ENCODE data around the gene SH2D2A.
A peak's percentile ranks its signal among the peaks of the same experiment; 100 is the strongest.

SH2D2A gene

DNA sequence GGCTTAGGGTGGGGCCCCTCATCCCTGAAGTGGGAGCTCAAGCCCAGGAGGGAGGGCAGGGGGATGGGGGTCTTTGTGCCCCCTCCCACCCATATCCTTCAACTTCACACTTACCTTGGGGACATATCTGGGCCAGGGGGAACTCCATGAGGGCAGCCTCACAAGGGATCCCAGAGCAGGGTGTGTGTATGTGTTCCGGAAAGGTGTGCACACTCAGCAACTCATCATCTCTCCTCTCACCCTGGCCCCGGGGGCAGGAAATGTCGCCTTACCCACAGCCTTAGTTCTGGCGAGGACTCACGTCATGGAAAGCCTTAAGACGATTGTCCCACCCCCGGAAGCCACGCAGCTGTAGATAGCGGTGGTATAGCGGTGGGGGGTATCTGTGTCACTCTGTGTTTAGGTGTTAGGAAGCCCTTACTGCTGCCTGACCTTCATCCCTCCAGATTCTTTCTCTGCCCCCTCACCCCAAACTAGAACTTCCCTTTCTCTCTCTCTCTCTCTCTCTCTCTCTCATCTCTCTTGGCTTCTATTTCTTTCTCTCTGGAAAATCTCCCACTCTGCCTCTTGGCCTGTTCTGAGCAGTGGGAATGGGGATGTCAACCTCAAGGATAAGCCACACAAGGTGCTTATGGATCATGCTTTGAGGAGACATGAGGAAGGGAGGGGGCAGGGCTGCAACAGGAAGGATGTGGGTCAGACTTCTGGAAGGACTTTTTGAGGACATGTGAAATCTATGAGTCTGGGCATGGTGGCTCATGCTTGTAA is at the start of gene SH2D2A:
Gene SH2D2A, minus strand, starts transcription at position 288 of the 768 bp plus-strand sequence. Its CDS starts 140 bp downstream, at position 148.
- DNase-seq (ENCODE audit: low spot score), result no peak

GRCh38 chr1:156865865-156866248 is 49.2 kb upstream of the SH2D2A start:
- DNase-seq (ENCODE audit: low spot score), result no peak

DNA sequence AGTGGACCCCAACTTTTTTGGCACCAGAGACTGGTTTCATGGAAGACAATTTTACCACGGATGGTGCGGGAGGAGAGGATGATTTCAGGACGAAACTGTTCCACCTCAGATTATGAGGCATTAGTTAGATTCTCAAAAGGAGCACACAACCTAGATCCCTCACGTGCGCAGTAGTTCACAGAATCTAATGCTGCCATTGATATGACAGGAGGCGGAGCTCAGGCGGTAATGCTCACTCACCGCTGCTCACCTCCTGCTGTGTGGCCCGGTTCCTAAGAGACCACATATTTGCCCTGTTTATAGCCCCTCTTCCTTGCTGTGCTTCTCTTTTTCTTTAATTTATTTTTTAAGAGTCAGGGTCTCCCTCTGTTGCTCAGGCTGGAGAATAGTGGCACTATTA is 48.6 kb upstream of the SH2D2A start:
- DNase-seq (ENCODE audit: low spot score), result no peak

GRCh38 chr1:156864796-156865195 is 48.1 kb upstream of the SH2D2A start:
- DNase-seq (ENCODE audit: low spot score), result no peak

DNA sequence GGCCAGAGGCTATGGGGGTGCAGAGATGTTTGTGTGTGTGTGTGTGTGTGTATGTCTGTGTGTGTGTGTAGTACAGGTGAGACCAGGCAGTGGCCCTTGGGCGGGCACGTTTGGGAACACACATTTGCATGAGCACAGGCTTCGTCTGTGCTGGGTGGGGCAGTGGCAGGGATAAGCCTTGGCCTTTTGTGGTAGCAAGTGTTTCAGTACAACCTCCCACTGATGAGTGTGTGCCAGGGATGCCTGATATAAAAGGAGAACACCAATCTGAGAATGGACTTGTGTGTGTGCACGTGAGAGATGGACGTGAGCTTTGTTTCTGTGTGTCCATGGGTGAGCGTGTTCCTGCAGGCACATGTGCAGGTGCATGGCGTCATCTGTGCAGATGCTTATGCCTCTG is 47.0 kb upstream of the SH2D2A start:
- DNase-seq (ENCODE audit: low spot score), result no peak

- no peak for DNase-seq (ENCODE audit: low spot score)
Measured at GRCh38 chr1:156862997-156863599, 46.5 kb upstream of the SH2D2A start.

- DNase-seq (ENCODE audit: low spot score), result no peak
Measured at GRCh38 chr1:156862584-156862983, 45.9 kb upstream of the SH2D2A start.

- DNase-seq (ENCODE audit: low spot score), result peak; percentile 32
Measured at GRCh38 chr1:156860628-156861423, 44.2 kb upstream of the SH2D2A start, which contains the start of gene NTRK1. NTRK1 (plus strand) TSS chr1:156860865; CDS start chr1:156860935, 70 bp downstream.

DNA sequence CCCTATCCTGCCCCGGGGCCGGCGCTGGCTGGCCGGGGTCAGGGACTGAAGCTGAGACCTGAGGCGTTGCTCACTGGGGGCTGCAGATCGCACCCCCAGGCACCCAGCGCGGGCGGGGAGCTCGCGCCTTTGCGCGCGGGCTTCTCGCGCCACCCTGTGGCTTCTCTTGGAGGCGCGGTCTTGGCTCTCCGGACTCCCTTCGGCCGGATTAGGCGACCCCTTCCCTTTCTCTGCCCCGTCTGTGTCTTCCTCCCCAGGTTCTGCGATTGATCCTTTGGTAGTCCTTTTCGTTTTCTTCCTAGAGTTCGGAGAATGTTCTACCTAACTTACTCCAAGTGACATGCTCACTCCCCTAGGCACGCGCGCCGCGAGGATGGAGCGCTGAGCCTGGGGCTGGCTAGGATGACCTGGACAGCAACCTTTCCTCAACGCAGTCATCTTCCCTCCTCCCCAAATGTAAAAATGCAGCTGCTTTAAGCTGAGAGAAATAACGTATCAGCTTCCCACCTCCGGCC is 43.5 kb upstream of the SH2D2A start:
- DNase-seq (ENCODE audit: low spot score), result peak; percentile 44

- no peak for DNase-seq (ENCODE audit: low spot score)
Measured at GRCh38 chr1:156859523-156860112, 43.0 kb upstream of the SH2D2A start.

- no peak for DNase-seq (ENCODE audit: low spot score)
Measured at GRCh38 chr1:156858959-156859522, 42.4 kb upstream of the SH2D2A start, which contains the start of gene INSRR. INSRR (minus strand) TSS chr1:156859117; CDS start chr1:156858621, 496 bp downstream.

GRCh38 chr1:156858555-156858956 is 41.9 kb upstream of the SH2D2A start:
- no peak for DNase-seq (ENCODE audit: low spot score)

DNA sequence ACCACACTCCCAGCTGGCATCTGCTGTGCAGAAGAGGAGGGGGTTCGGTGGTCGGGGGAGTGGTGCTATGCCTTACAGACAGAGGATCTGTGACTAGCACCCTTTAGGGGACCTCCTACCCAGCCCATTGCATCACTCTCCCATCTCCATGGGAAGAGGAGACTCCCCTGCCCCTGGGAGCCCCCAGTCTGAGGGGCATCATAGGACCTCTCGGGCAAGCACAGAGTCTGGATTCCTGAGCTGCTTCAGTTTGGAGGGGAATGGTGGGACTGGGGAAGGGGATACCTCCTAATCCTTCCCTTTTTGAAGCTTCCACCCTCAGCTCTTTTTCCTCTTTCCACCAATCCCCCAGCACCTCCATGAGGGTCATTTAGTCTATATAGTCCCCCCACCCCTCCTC is 40.9 kb upstream of the SH2D2A start:
- DNase-seq (ENCODE audit: low spot score), result no peak

DNA sequence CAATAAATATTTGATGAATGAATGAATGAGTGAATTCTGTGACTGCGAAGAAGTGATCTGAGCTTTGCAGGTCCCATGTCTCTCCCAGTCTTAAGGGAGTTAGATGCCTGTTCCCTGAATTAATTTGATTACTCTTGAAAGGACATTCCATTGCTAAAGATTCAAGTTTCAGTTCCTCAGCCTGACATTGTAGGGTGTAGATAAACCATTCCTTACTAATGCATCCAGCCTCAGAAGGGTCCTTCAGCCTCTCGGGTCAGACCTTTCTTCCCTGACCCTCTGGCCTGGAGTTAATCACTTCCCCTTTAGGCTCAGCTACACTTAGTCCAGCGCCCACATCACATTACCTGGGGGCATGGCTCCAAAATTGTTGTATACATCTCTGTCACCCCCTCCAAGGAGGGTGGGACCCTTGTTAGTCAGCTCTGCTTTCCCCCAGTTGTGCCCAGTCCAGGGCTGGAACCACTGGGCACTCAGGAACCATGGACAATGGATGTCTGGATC is 39.7 kb upstream of the SH2D2A start:
- DNase-seq (ENCODE audit: low spot score), result no peak

DNA sequence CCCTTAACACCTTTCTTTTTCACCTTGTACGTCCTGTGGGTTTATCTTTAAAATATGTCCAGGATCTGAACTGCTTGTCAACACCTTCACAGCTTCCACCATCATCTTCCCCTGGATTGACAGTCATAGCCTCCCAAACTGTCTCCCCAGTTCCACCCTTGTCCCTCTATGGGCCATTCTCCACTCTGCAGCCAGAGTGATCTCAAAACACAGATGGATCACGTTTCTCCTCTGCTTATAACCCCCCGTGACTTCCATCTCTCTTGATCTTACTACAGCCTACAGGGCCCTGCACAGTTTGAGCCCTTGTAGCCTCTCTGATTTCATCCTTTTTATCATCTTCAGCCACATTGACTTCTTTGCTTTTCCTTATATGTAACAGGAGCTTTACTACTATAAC is 38.0 kb upstream of the SH2D2A start:
- no peak for DNase-seq (ENCODE audit: low spot score)

- DNase-seq (ENCODE audit: low spot score), result no peak
Measured at GRCh38 chr1:156853761-156854160, 37.1 kb upstream of the SH2D2A start.

DNA sequence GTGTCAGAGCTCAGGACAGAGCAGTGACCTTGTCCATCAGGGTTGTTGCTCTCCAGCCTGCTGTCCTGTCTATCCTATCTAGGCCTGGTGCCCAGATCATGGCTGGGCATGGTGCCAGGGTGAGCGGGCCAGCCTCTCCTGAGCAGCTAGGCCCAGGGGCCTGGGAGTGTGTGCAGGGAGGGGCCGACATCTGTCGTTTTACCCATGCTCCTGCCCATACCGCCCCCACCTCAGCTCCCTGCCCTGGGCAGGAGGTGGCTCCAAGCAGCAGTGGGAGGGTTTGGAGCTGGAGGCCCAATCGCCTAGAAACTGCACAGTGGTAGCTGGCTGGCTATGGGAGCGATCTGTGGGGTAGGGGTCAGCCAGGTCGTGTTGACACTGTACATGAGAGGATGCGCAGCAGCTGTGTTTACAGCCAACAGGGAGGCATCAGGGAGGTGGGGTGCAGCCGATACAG is 35.8 kb upstream of the SH2D2A start:
- DNase-seq (ENCODE audit: low spot score), result no peak

DNA sequence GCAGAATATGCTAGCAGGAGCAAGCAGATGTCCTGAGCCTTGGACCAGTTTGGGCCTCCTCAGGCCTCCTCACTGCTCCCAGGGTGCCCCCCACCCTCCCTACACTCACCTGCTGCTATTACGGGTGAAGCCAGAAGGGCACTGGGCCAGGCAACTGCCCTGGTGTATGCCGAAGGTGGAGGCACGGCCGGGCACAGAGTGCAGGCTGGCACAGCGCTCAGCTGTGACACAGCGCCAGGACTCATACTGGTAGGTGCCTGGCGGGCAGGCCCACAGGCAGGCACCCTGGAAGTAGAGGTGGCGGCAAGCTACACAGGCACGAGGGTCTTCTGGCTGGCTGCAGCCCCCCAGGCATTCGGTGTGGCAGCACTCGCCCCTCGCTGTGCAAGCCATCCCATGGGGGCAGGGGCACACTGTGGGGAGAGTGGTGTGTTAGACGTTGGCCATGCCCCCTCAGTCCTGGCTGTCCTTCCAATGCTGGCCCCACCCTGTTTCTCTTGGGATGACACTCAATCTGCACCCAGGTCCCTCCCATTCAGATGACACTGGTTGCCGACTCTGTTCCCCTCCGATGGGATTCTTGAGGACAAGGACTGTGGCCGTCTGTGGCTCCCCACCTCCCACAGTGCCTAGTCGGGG is 35.2 kb upstream of the SH2D2A start:
- DNase-seq (ENCODE audit: low spot score), result no peak

DNA sequence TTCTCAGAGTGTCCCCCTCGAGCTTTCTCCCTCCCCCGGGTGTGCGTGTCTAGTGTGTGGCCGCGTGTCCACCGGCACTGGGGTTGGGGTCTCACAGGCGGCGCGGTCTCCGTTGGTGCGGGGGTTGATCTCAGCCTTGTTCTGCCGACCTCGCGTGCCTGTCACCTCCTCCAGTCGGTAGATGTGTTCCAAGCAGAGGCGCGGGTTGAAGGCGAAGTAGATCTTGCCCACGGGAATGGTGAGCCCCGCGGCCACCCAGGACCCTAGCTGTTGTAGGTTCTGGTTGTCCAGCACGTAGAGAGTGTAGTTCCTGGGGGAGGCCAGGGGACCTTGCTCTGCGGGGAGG is 32.5 kb upstream of the SH2D2A start:
- DNase-seq (ENCODE audit: low spot score), result no peak

DNA sequence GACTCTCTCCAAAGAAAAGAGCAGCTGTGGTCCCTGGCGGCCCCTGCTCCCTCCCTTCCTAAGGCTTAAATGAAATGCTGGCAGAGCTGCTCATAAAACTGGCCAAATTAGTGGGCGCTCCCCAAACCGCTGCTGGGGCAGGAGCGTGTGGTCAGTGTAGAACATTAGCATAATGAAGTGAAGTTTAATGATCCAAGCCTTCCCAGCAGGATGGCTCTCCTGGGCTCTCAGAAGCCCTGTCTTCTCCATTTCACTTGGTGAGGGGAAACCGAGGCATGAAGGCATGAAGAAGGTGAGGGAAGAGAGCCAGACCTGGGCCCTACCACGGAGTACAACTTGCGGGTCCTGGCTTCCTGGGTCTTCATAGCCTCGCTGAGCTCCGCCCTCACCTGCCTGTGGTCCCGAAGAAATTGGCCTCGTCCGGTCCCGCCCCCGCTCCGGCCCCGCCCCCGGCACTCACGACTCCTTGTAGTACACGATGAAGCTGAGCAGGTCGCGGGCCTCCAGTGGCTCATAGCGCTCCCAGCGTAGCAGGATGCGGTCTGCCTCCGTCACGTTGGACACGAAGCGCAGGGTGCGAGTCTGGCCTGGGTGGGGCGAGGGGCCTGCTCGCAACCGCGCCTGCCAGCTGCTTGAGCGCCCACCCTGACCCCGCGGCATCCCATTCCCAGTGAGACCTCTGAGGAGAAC is 32.0 kb upstream of the SH2D2A start:
- DNase-seq (ENCODE audit: low spot score), result no peak
